Activated T-cell treated with anti-CD3 and anti-CD28 coated beads, Interleukin-2, amount 50 U/mL, for 72 hours (primary cell): Measurements from ENCODE around the gene ITPRIPL2. TPM values are rescaled to one million over a fixed set of nuclear protein-coding genes. Genes with fewer than 3 reads are reported as not detected.
A peak's percentile ranks its signal among the peaks of the same experiment; 100 is the strongest.

Source experiments
- ATAC-seq, 2 donors: fragments of 150-1000 bp; cut with Tn5 transposase; replicated peaks in 1 of 2; 2 replicates each; pipeline ENCODE4 v1.10.0; 2021; ENCODE audit warnings: moderate library complexity in 2 of 2, mild to moderate bottlenecking in 1 of 2
- DNase-seq, 2 donors: peaks; one replicate each; pipeline ENCODE4 v3.0.0; 2021 to 2022; ENCODE audit warnings: mixed read lengths in 1 of 2
- H3K27ac Mint-ChIP-seq: one replicate; pipeline ENCODE4 v1.8.0; 2022; ENCODE audit warnings: mild to moderate bottlenecking, moderate library complexity, mixed read lengths
- H3K27me3 Mint-ChIP-seq: one replicate; pipeline ENCODE4 v1.8.0; 2022; ENCODE audit warnings: low read depth, mixed read lengths
- H3K36me3 Mint-ChIP-seq, 2 donors: one replicate each; pipeline ENCODE4 v1.8.0; 2022; ENCODE audit warnings: mixed read lengths in 2 of 2, mild to moderate bottlenecking in 1 of 2; ENCODE audit not compliant: insufficient read depth in 2 of 2
- H3K4me1 Mint-ChIP-seq: one replicate; pipeline ENCODE4 v1.8.0; 2022; ENCODE audit warnings: low read depth, mixed read lengths
- H3K4me3 Mint-ChIP-seq, 2 donors: one replicate each; pipeline ENCODE4 v1.8.0; 2022; ENCODE audit warnings: mild to moderate bottlenecking in 2 of 2, mixed read lengths in 2 of 2, moderate library complexity in 2 of 2
- H3K9me3 Mint-ChIP-seq, 2 donors: one replicate each; pipeline ENCODE4 v1.8.0; 2022; ENCODE audit warnings: mixed read lengths in 2 of 2
- total RNA-seq, 2 donors: library from RNA; stranded (reverse); gene quantifications; one replicate each; pipeline ENCODE4 v1.2.3, GENCODE V29; 2022

Gene ITPRIPL2
- total RNA-seq, 2 donors from 2014 or later, result 6.7 to 9.3 TPM

DNA sequence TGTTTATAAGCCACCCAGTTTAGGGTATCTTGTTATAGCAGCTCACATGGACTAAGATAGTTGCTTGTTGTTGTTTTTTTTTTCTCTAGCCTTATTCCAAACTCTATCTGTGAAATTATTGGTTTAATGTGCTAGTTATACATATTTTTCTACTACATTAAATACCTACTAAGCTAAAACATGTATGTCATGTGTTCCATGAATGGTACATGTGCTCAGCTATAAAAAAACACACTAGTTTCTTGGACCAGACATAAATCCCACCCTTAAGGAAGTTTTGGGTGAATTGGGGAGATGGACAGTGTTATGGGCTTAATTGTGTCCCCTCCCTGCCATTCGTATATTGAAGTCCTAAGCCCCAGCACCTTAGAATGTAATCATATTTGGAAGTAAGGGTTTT is 19.8 kb downstream of the ITPRIPL2 start:
- DNase-seq (no peak), ATAC-seq (no peak)
- Mint-ChIP-seq H3K36me3 (no peaks in the 10 kb centered on the region), H3K27ac (no peak overlapping the region), H3K9me3 (no peaks in the 10 kb centered on the region), H3K27me3 (peaks cover 12% of the 10 kb centered on the region), H3K4me3 (no peak overlapping the region), H3K4me1 (peaks cover 28% of the 10 kb centered on the region)

GRCh38 chr16:19135201-19135842 is 21.6 kb downstream of the ITPRIPL2 start:
- no peaks in the 10 kb centered on the region for H3K36me3 Mint-ChIP-seq
- ATAC-seq (no peak), DNase-seq (no peak)
- no peaks in the 10 kb centered on the region for H3K9me3 Mint-ChIP-seq
- H3K4me1 Mint-ChIP-seq, result peaks cover 14% of the 10 kb centered on the region
- H3K27me3 Mint-ChIP-seq, result peaks cover 24% of the 10 kb centered on the region
- no peak overlapping the region for H3K4me3 Mint-ChIP-seq
- H3K27ac Mint-ChIP-seq, result no peak overlapping the region

GRCh38 chr16:19135896-19136438 is 22.2 kb downstream of the ITPRIPL2 start:
- Mint-ChIP-seq H3K27me3 (peaks cover 30% of the 10 kb centered on the region), H3K9me3 (no peaks in the 10 kb centered on the region), H3K4me3 (no peak overlapping the region), H3K27ac (no peak overlapping the region), H3K36me3 (no peaks in the 10 kb centered on the region), H3K4me1 (peaks cover 7% of the 10 kb centered on the region)
- no peak for DNase-seq
- no peak for ATAC-seq

DNA sequence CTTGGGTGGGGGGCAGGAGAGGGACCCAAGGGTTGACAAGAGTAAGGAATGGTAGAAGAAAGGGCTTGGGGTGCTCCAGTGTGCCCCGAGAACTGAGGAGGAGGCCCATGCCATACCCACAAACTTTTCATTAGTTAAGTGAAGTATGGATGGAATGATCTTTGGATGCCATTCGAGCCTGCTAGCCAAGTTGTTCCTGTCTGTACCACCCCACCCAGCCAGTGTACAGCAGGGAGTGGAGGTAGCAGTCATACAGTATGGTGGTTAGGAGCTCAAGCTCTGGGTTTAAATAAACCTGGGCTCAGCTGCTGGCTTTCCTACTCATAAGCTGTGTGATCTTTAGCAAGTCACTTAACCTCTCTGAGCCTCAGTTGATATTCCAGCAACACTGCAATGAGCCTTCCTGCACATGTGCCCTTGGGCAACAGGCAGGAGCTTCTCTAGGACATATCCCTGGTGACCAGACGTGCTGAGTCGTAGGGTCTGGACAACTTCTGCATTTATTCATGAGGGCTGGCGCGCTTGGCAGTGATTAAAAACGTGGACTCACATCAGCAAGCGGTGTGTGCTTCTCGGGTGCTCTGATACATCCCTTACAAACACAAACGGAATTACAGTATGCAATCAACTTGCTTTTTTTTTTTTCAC is 22.9 kb downstream of the ITPRIPL2 start:
- no peak overlapping the region for H3K4me3 Mint-ChIP-seq
- no peaks in the 10 kb centered on the region for H3K9me3 Mint-ChIP-seq
- no peak overlapping the region for H3K27ac Mint-ChIP-seq
- peaks cover 30% of the 10 kb centered on the region for H3K27me3 Mint-ChIP-seq
- DNase-seq, result no peak
- H3K36me3 Mint-ChIP-seq, result no peaks in the 10 kb centered on the region
- peak in 1 of 2 donors; percentile 17 for ATAC-seq
- H3K4me1 Mint-ChIP-seq, result peaks cover under 1% of the 10 kb centered on the region

- Mint-ChIP-seq H3K27me3 (peaks cover 30% of the 10 kb centered on the region), H3K9me3 (no peaks in the 10 kb centered on the region), H3K27ac (no peak overlapping the region), H3K4me1 (no peaks in the 10 kb centered on the region), H3K36me3 (no peaks in the 10 kb centered on the region), H3K4me3 (no peak overlapping the region)
- ATAC-seq (peak in 1 of 2 donors; percentile 21), DNase-seq (no peak)
Measured at GRCh38 chr16:19137201-19138128, 23.7 kb downstream of the ITPRIPL2 start.

DNA sequence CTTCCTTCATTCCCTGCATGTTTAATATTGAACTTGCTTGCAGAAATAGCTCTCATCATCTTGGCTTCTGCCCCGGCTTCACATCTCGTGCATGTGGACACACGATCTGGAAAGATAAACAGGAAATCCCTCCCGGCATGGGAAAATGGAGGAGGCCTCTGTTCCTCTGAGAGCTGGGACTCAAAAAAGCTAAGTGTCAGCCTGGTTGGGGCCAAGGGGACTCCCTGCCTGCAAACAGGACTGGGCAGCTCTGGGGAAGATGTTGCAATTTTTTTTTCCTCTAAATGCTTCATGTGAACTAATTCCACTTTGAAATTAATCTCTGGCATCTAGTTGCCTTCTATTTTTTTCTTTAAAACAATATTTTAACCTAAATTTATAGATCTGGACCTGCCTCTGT is 24.8 kb downstream of the ITPRIPL2 start:
- ATAC-seq (no peak), DNase-seq (no peak)
- H3K36me3 Mint-ChIP-seq, result no peaks in the 10 kb centered on the region
- peaks cover 30% of the 10 kb centered on the region for H3K27me3 Mint-ChIP-seq
- H3K27ac Mint-ChIP-seq, result no peak overlapping the region
- H3K9me3 Mint-ChIP-seq, result no peaks in the 10 kb centered on the region
- no peaks in the 10 kb centered on the region for H3K4me1 Mint-ChIP-seq
- no peak overlapping the region for H3K4me3 Mint-ChIP-seq

- no peak overlapping the region for H3K4me3 Mint-ChIP-seq
- H3K27me3 Mint-ChIP-seq, result peaks cover 30% of the 10 kb centered on the region
- H3K9me3 Mint-ChIP-seq, result no peaks in the 10 kb centered on the region
- no peaks in the 10 kb centered on the region for H3K4me1 Mint-ChIP-seq
- no peaks in the 10 kb centered on the region for H3K36me3 Mint-ChIP-seq
- no peak for DNase-seq
- no peak for ATAC-seq
- H3K27ac Mint-ChIP-seq, result no peak overlapping the region
Measured at GRCh38 chr16:19139436-19140091, 25.8 kb downstream of the ITPRIPL2 start.

GRCh38 chr16:19140396-19140795 is 26.6 kb downstream of the ITPRIPL2 start:
- H3K9me3 Mint-ChIP-seq, result no peaks in the 10 kb centered on the region
- peaks cover 30% of the 10 kb centered on the region for H3K27me3 Mint-ChIP-seq
- no peak overlapping the region for H3K27ac Mint-ChIP-seq
- H3K4me1 Mint-ChIP-seq, result no peaks in the 10 kb centered on the region
- H3K36me3 Mint-ChIP-seq, result no peaks in the 10 kb centered on the region
- DNase-seq (no peak), ATAC-seq (no peak)
- H3K4me3 Mint-ChIP-seq, result no peak overlapping the region

GRCh38 chr16:19142939-19143598 is 29.3 kb downstream of the ITPRIPL2 start:
- Mint-ChIP-seq H3K36me3 (no peaks in the 10 kb centered on the region), H3K4me1 (no peaks in the 10 kb centered on the region), H3K27me3 (peaks cover 28% of the 10 kb centered on the region), H3K27ac (no peak overlapping the region), H3K4me3 (no peak overlapping the region), H3K9me3 (peaks cover 0 to under 1% of the 10 kb centered on the region in 2 donors)
- ATAC-seq (no peak), DNase-seq (no peak)

- Mint-ChIP-seq H3K4me3 (no peak overlapping the region), H3K4me1 (no peaks in the 10 kb centered on the region), H3K9me3 (peaks cover under 1 to 4% of the 10 kb centered on the region in 2 donors), H3K36me3 (no peaks in the 10 kb centered on the region), H3K27me3 (peaks cover 25% of the 10 kb centered on the region), H3K27ac (no peak overlapping the region)
- ATAC-seq, result no peak
- DNase-seq, result no peak
Measured at GRCh38 chr16:19143599-19143956, 29.8 kb downstream of the ITPRIPL2 start.

GRCh38 chr16:19145010-19145409 is 31.2 kb downstream of the ITPRIPL2 start:
- no peak for ATAC-seq

DNA sequence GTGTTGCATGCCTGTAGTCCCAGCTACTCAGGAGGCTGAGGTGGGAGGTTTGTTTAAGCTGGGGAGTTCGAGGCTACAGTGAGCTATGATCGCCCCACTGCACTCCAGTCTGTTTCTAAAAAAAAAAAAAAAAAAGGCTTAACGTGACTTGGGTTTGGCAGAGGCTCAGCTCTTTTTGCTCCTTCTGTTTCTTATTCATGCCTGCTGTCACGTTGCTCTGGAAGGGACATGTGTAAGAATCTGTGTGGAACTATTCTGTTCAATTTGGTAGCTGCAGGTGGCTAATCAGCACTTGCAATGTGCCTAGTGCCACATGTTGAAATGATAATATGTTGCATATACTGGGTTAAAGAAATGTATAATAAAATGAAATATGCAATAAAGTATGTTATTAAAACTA is 33.4 kb downstream of the ITPRIPL2 start:
- H3K27ac Mint-ChIP-seq, result no peak overlapping the region
- peaks cover 12% of the 10 kb centered on the region for H3K27me3 Mint-ChIP-seq
- ATAC-seq (no peak), DNase-seq (no peak)
- peaks cover 0 to 1% of the 10 kb centered on the region in 2 donors for H3K36me3 Mint-ChIP-seq
- no peak overlapping the region for H3K4me3 Mint-ChIP-seq
- no peaks in the 10 kb centered on the region for H3K4me1 Mint-ChIP-seq
- peaks cover 3 to 4% of the 10 kb centered on the region in 2 donors for H3K9me3 Mint-ChIP-seq

More at GRCh38 chr16:19145010-19145409, 31.2 kb downstream of the ITPRIPL2 start:
- H3K9me3 Mint-ChIP-seq, result peaks cover 3 to 4% of the 10 kb centered on the region in 2 donors
- H3K36me3 Mint-ChIP-seq, result peaks cover 0 to 1% of the 10 kb centered on the region in 2 donors
- no peak overlapping the region for H3K27ac Mint-ChIP-seq
- no peak overlapping the region for H3K4me3 Mint-ChIP-seq
- DNase-seq, result no peak
- no peaks in the 10 kb centered on the region for H3K4me1 Mint-ChIP-seq
- peaks cover 16% of the 10 kb centered on the region for H3K27me3 Mint-ChIP-seq
